OCI-LY1 (cell line): ENCODE results near the gene TEPSIN.

Experiments
- H2AFZ ChIP-seq: fragments of 200-600 bp; sonication (generic), shearing (Covaris generic); 2 replicates; pipeline ENCODE4 v1.6.0; 2014; ENCODE audit warnings: antibody characterized with exemption, mild to moderate bottlenecking, low read length
- H3F3A ChIP-seq: fragments of 200-600 bp; sonication (generic), shearing (Covaris generic); 2 replicates; pipeline ENCODE4 v1.6.0; 2014; ENCODE audit warnings: mild to moderate bottlenecking, antibody characterized with exemption, low read length, moderate library complexity; ENCODE audit not compliant: insufficient read depth
- H3K27ac ChIP-seq: fragments of 200-600 bp; sonication (generic); 2 replicates; pipeline ENCODE4 v1.5.1; 2014; ENCODE audit warnings: low read length, mixed run types, mild to moderate bottlenecking, low read depth; ENCODE audit not compliant: poor library complexity, severe bottlenecking
- H3K27me3 ChIP-seq: fragments of 200-600 bp; sonication (generic); 2 replicates; pipeline ENCODE4 v1.6.0; 2014; ENCODE audit warnings: antibody characterized with exemption, mild to moderate bottlenecking, low read length, moderate library complexity; ENCODE audit not compliant: insufficient read depth
- H3K36me3 ChIP-seq: fragments of 200-600 bp; sonication (generic); 2 replicates; pipeline ENCODE4 v1.6.1; 2014; ENCODE audit warnings: mild to moderate bottlenecking, antibody characterized with exemption, low read length, moderate library complexity, mixed read lengths; ENCODE audit not compliant: insufficient read depth
- H3K4me1 ChIP-seq: fragments of 200-600 bp; sonication (generic); 2 replicates; pipeline ENCODE4 v1.5.1; 2014; ENCODE audit warnings: mild to moderate bottlenecking, low read length, moderate library complexity; ENCODE audit not compliant: insufficient read depth, severe bottlenecking
- H3K4me2 ChIP-seq: fragments of 200-600 bp; sonication (generic), shearing (Covaris generic); 2 replicates; pipeline ENCODE4 v1.6.1; 2014; ENCODE audit warnings: low read length
- H3K4me3 ChIP-seq: fragments of 200-600 bp; sonication (generic); 2 replicates; pipeline ENCODE4 v1.5.1; 2014; ENCODE audit warnings: low read length, low read depth, mild to moderate bottlenecking, mixed read lengths; ENCODE audit not compliant: poor library complexity, severe bottlenecking
- H3K79me2 ChIP-seq: fragments of 200-600 bp; shearing (Covaris generic); 2 replicates; pipeline ENCODE4 v1.6.1; 2016; ENCODE audit warnings: mixed run types, low read length, mixed read lengths; ENCODE audit not compliant: insufficient read depth
- H3K9ac ChIP-seq: fragments of 200-600 bp; sonication (generic), shearing (Covaris generic); 2 replicates; pipeline ENCODE4 v1.6.1; 2014; ENCODE audit warnings: mild to moderate bottlenecking, low read length, mixed read lengths
- H3K9me2 ChIP-seq: fragments of 200-600 bp; sonication (generic), shearing (Covaris generic); 2 replicates; pipeline ENCODE4 v1.6.1; 2014; ENCODE audit warnings: low read depth, mild to moderate bottlenecking, low read length, mixed read lengths
- H3K9me3 ChIP-seq: fragments of 200-600 bp; shearing (Covaris generic); 2 replicates; pipeline ENCODE4 v1.6.1; 2014; ENCODE audit warnings: low read length, mixed read lengths
- H4K20me1 ChIP-seq: fragments of 200-600 bp; sonication (generic), shearing (Covaris generic); 2 replicates; pipeline ENCODE4 v1.6.0; 2016; ENCODE audit warnings: mild to moderate bottlenecking, low read length; ENCODE audit not compliant: insufficient read depth
- CTCF ChIP-seq: fragments of 200-600 bp; sonication (generic), shearing (Covaris generic); IDR thresholded peaks from 2 replicates; pipeline ENCODE4 v1.5.1; 2017; ENCODE audit warnings: mild to moderate bottlenecking, antibody characterized with exemption, low read length, moderate library complexity, mixed read lengths
- EZH2 ChIP-seq: fragments of 200-600 bp; sonication (generic), shearing (Covaris generic); IDR thresholded peaks from 2 replicates; pipeline ENCODE4 v1.8.0; 2017; ENCODE audit warnings: borderline replicate concordance, mixed run types, mild to moderate bottlenecking, antibody characterized with exemption, low read length, moderate library complexity, mixed read lengths

Gene TEPSIN

GRCh38 chr17:81261096-81261495 lies 22.2 kb upstream of the TEPSIN start:
- peaks cover 34% of the 10 kb centered on the region for H3K36me3 ChIP-seq

GRCh38 chr17:81260641-81261040 lies 21.8 kb upstream of the TEPSIN start:
- no peak overlapping the region for H3K4me3 ChIP-seq
- no peak overlapping the region for H3K27ac ChIP-seq
- H3F3A ChIP-seq, result no peaks in the 10 kb centered on the region
- H3K36me3 ChIP-seq, result peaks cover 30% of the 10 kb centered on the region
- H4K20me1 ChIP-seq, result no peaks in the 10 kb centered on the region
- no peak overlapping the region for H3K9ac ChIP-seq
- TF ChIP-seq EZH2 (no peak), CTCF (no peak)
- no peaks in the 10 kb centered on the region for H3K4me1 ChIP-seq
- H3K9me3 ChIP-seq, result no peaks in the 10 kb centered on the region
- H3K27me3 ChIP-seq, result no peaks in the 10 kb centered on the region
- H2AFZ ChIP-seq, result no peak overlapping the region
- H3K79me2 ChIP-seq, result no peaks in the 10 kb centered on the region
- no peak overlapping the region for H3K4me2 ChIP-seq
- H3K9me2 ChIP-seq, result no peaks in the 10 kb centered on the region

More at GRCh38 chr17:81261096-81261495, 22.2 kb upstream of the TEPSIN start:
- H3K79me2 ChIP-seq, result no peaks in the 10 kb centered on the region
- H3K9ac ChIP-seq, result no peak overlapping the region
- no peaks in the 10 kb centered on the region for H4K20me1 ChIP-seq
- no peaks in the 10 kb centered on the region for H3K27me3 ChIP-seq
- no peak overlapping the region for H2AFZ ChIP-seq
- H3F3A ChIP-seq, result no peaks in the 10 kb centered on the region
- H3K4me2 ChIP-seq, result no peak overlapping the region
- no peaks in the 10 kb centered on the region for H3K9me3 ChIP-seq
- H3K4me3 ChIP-seq, result no peak overlapping the region
- no peaks in the 10 kb centered on the region for H3K9me2 ChIP-seq
- H3K27ac ChIP-seq, result no peak overlapping the region
- no peaks in the 10 kb centered on the region for H3K4me1 ChIP-seq
- TF ChIP-seq EZH2, result no peak
- no peak for TF ChIP-seq CTCF

GRCh38 chr17:81260171-81260570 lies 21.3 kb upstream of the TEPSIN start:
- H3K4me3 ChIP-seq, result no peak overlapping the region
- H3K9me3 ChIP-seq, result no peaks in the 10 kb centered on the region
- no peaks in the 10 kb centered on the region for H3K79me2 ChIP-seq
- H3K27me3 ChIP-seq, result no peaks in the 10 kb centered on the region
- no peak overlapping the region for H3K9ac ChIP-seq
- H3K27ac ChIP-seq, result no peak overlapping the region
- H3K4me1 ChIP-seq, result no peaks in the 10 kb centered on the region
- no peak overlapping the region for H2AFZ ChIP-seq
- H3F3A ChIP-seq, result no peaks in the 10 kb centered on the region
- H3K9me2 ChIP-seq, result no peaks in the 10 kb centered on the region
- no peak overlapping the region for H3K4me2 ChIP-seq
- H4K20me1 ChIP-seq, result no peaks in the 10 kb centered on the region
- peaks cover 25% of the 10 kb centered on the region for H3K36me3 ChIP-seq
- TF ChIP-seq EZH2 (no peak), CTCF (no peak)
